ENCODE data around the gene S1PR3. TPM values are rescaled to one million over a fixed set of nuclear protein-coding genes. Genes with fewer than 3 reads are reported as not detected.
A peak's percentile ranks its signal among the peaks of the same experiment; 100 is the strongest.
"Not testable (repeated sequence)": the region's sequence is repeated elsewhere in the genome, so short reads cannot be mapped to it uniquely, and the experiment has no call there.

S1PR3 gene
- 10 to 100 TPM in 2 of 4 donors, 1 to 10 TPM in 2; 2.0 to 13.5 (median 8.3) TPM for total RNA-seq

GRCh38 chr9:88991066-88992034, at the start of gene S1PR3:
Gene S1PR3 (plus strand): TSS chr9:88991468. CDS start chr9:89001201, 9,733 bp downstream.
- peaks cover 3 to 42% (median 6%) of the 10 kb centered on the region in 4 donors for H3K4me1 ChIP-seq
- no peak for TF ChIP-seq POLR2A (IDR thresholded peaks at IDR 0.05)
- TF ChIP-seq EP300 (IDR thresholded peaks at IDR 0.05; ENCODE audit: low read depth) = no peak
- TF ChIP-seq POLR2AphosphoS5 (IDR thresholded peaks at IDR 0.05) = peak; percentile 23 to 83 (median 45)
- TF ChIP-seq CTCF (IDR thresholded peaks at IDR 0.05) = peak in 1 of 5 experiments; percentile 8
- peak within 1 kb of the TSS; percentile 3 to 72 (median 48) for H3K4me3 ChIP-seq
- H3K36me3 ChIP-seq = no peaks in the 10 kb centered on the region
- intact Hi-C loops (cut with DNase I; ENCODE audit: low total_unique reads) = no loop called here
- in situ Hi-C loops (cut with MboI; ENCODE audit: low pct_ligation_motif_present in 1 of 4, low pct_unique_long_range_greater_than_20kb in 1 of 4, low sequenced_read_pairs in 3 of 4) = loop anchor here in 1 of 4 donors (25.0 kb wide), 1 partner anchor 1304 kb away; no protein-coding TSS in a partner anchor
- H3K27me3 ChIP-seq = peaks cover 35% of the 10 kb centered on the region
- DNase-seq = peak; percentile 31
- 0 to 9% methylated on average over 1 to 55 of the region's 94 CpGs for WGBS, 2 donors (ENCODE audit: low coverage in 1 of 2)
- H3K9me3 ChIP-seq = no peaks in the 10 kb centered on the region
- peak within 1 kb of the TSS; percentile 74 to 84 (median 80) for H3K27ac ChIP-seq

GRCh38 chr9:88941586-88941985, 49.7 kb upstream of the S1PR3 start:
- H3K4me1 ChIP-seq; DNase-seq; intact Hi-C loops (cut with DNase I; ENCODE audit: low total_unique reads); H3K4me3 ChIP-seq; H3K9me3 ChIP-seq; H3K36me3 ChIP-seq; H3K27me3 ChIP-seq; in situ Hi-C loops (cut with MboI; ENCODE audit: low pct_ligation_motif_present in 1 of 4, low pct_unique_long_range_greater_than_20kb in 1 of 4, low sequenced_read_pairs in 3 of 4); H3K27ac ChIP-seq: not testable (repeated sequence)
- WGBS, 2 donors (ENCODE audit: low coverage in 1 of 2) = 63% methylated on average over 5 of the region's 5 CpGs; no CpG with 5 or more reads in 1 of the 2 donors

- no peak overlapping the region for H3K27ac ChIP-seq
- intact Hi-C loops (cut with DNase I; ENCODE audit: low total_unique reads) (no loop called here), in situ Hi-C loops (cut with MboI; ENCODE audit: low pct_ligation_motif_present in 1 of 4, low pct_unique_long_range_greater_than_20kb in 1 of 4, low sequenced_read_pairs in 3 of 4) (no loop called here)
- H3K4me1 ChIP-seq = no peaks in the 10 kb centered on the region
- TF ChIP-seq POLR2AphosphoS5 (IDR thresholded peaks at IDR 0.05) (no peak), POLR2A (IDR thresholded peaks at IDR 0.05) (no peak), EP300 (IDR thresholded peaks at IDR 0.05; ENCODE audit: low read depth) (no peak), CTCF (IDR thresholded peaks at IDR 0.05) (no peak)
- DNase-seq = no peak
- H3K4me3 ChIP-seq = no peak overlapping the region
- WGBS, 2 donors (ENCODE audit: low coverage in 1 of 2) = 28 to 33% methylated on average over 1 of the region's 1 CpG
- H3K27me3 ChIP-seq = no peaks in the 10 kb centered on the region
- H3K9me3 ChIP-seq = no peaks in the 10 kb centered on the region
- H3K36me3 ChIP-seq = no peaks in the 10 kb centered on the region
These were observed 48.9 kb upstream of the S1PR3 start for GRCh38 chr9:88942411-88942810.

GRCh38 chr9:88945636-88946333, 45.5 kb upstream of the S1PR3 start:
- intact Hi-C loops (cut with DNase I; ENCODE audit: low total_unique reads) (no loop called here), in situ Hi-C loops (cut with MboI; ENCODE audit: low pct_ligation_motif_present in 1 of 4, low pct_unique_long_range_greater_than_20kb in 1 of 4, low sequenced_read_pairs in 3 of 4) (no loop called here)
- Histone ChIP-seq H3K4me3 (no peak overlapping the region), H3K36me3 (no peaks in the 10 kb centered on the region), H3K27ac (no peak overlapping the region), H3K27me3 (no peaks in the 10 kb centered on the region), H3K4me1 (peaks cover 0 to 9% (median 4%) of the 10 kb centered on the region in 4 donors), H3K9me3 (no peaks in the 10 kb centered on the region)
- no peak for DNase-seq
- 44 to 50% methylated on average over 3 to 4 of the region's 4 CpGs for WGBS, 2 donors (ENCODE audit: low coverage in 1 of 2)
- TF ChIP-seq POLR2AphosphoS5 (IDR thresholded peaks at IDR 0.05) = no peak
- no peak for TF ChIP-seq EP300 (IDR thresholded peaks at IDR 0.05; ENCODE audit: low read depth)
- TF ChIP-seq CTCF (IDR thresholded peaks at IDR 0.05) = no peak
- no peak for TF ChIP-seq POLR2A (IDR thresholded peaks at IDR 0.05)
